GM18909 (cell line): ENCODE measurements around the gene GRK5.
"Not testable (repeated sequence)": the region's sequence is repeated elsewhere in the genome, so short reads cannot be mapped to it uniquely, and the experiment has no call there.

Source experiments
- ATAC-seq: cut with Tn5 transposase; IDR thresholded peaks from one replicate; pipeline ENCODE4 v1.9.1; 2021; ENCODE audit warnings: mild to moderate bottlenecking; ENCODE audit not compliant: unreplicated experiment, poor library complexity

The GRK5 gene

GRCh38 chr10:119425102-119425880 is 217.9 kb downstream of the GRK5 start:
- ATAC-seq, result no peak

- no peak for ATAC-seq
Measured at GRCh38 chr10:119425881-119426170, 218.5 kb downstream of the GRK5 start.

- no peak for ATAC-seq
Measured at GRCh38 chr10:119426699-119427098, 219.3 kb downstream of the GRK5 start.

GRCh38 chr10:119427263-119427864 is 220.0 kb downstream of the GRK5 start:
- ATAC-seq, result no peak

- no peak for ATAC-seq
Measured at GRCh38 chr10:119428789-119429188, 221.4 kb downstream of the GRK5 start.

- no peak for ATAC-seq
Measured at GRCh38 chr10:119429771-119430170, 222.4 kb downstream of the GRK5 start.

GRCh38 chr10:119431034-119431772 is 223.8 kb downstream of the GRK5 start:
- no peak for ATAC-seq

GRCh38 chr10:119431773-119432135 is 224.4 kb downstream of the GRK5 start:
- ATAC-seq, result no peak

GRCh38 chr10:119434942-119435341 is 227.6 kb downstream of the GRK5 start:
- ATAC-seq, result not testable (repeated sequence)

GRCh38 chr10:119438717-119439116 is 231.3 kb downstream of the GRK5 start:
- no peak for ATAC-seq

- no peak for ATAC-seq
Measured at GRCh38 chr10:119439922-119440321, 232.6 kb downstream of the GRK5 start.

GRCh38 chr10:119441151-119441821 is 233.9 kb downstream of the GRK5 start:
- ATAC-seq, result no peak

- no peak for ATAC-seq
Measured at GRCh38 chr10:119441921-119442757, 234.8 kb downstream of the GRK5 start.

GRCh38 chr10:119442758-119443060 is 235.3 kb downstream of the GRK5 start:
- no peak for ATAC-seq

GRCh38 chr10:119443441-119443840 is 236.1 kb downstream of the GRK5 start:
- no peak for ATAC-seq

- ATAC-seq, result no peak
Measured at GRCh38 chr10:119443970-119444660, 236.7 kb downstream of the GRK5 start.

- no peak for ATAC-seq
Measured at GRCh38 chr10:119444866-119445265, 237.5 kb downstream of the GRK5 start.

GRCh38 chr10:119445311-119445934 is 238.1 kb downstream of the GRK5 start:
- no peak for ATAC-seq

- no peak for ATAC-seq
Measured at GRCh38 chr10:119445935-119446317, 238.6 kb downstream of the GRK5 start.
